ENCODE measurements around the gene ADGRV1.

GRCh38 chr5:91177085-91177484 is 618.5 kb downstream of the ADGRV1 start:
- TF ChIP-seq CTCF (tag by site-specific recombination; IDR thresholded peaks at IDR 0.05) (no peak), ZNF354C (tag by site-specific recombination; IDR thresholded peaks at IDR 0.05; ENCODE audit: borderline replicate concordance, low read depth) (no peak), ZNF629 (tag by site-specific recombination; IDR thresholded peaks at IDR 0.05) (no peak), ZNF335 (tag by site-specific recombination; conservative IDR thresholded peaks at IDR 0.05) (no peak), ZNF830 (tag by site-specific recombination; IDR thresholded peaks at IDR 0.05; ENCODE audit: low read depth) (no peak), ZNF777 (tag by site-specific recombination; IDR thresholded peaks at IDR 0.05; ENCODE audit: borderline replicate concordance) (no peak), ZNF768 (tag by site-specific recombination; IDR thresholded peaks at IDR 0.05) (no peak), ZBTB21 (tag by site-specific recombination; IDR thresholded peaks at IDR 0.05) (no peak), ZNF138 (tag by site-specific recombination; IDR thresholded peaks at IDR 0.05; ENCODE audit: borderline replicate concordance) (no peak), ZNF704 (tag by site-specific recombination; IDR thresholded peaks at IDR 0.05) (no peak), ZNF394 (tag by site-specific recombination; IDR thresholded peaks at IDR 0.05; ENCODE audit: borderline replicate concordance) (no peak), ZEB2 (tag by site-specific recombination; IDR thresholded peaks at IDR 0.05) (no peak), TCF7L2 (IDR thresholded peaks at IDR 0.05; ENCODE audit: borderline replicate concordance, low read depth, low read length) (no peak)
